CD14-positive monocyte (primary cell): ENCODE measurements around the gene ITIH1. TPM values are rescaled to one million over a fixed set of nuclear protein-coding genes. Genes with fewer than 3 reads are reported as not detected.

Experiments
- DNase-seq, 3 donors: peaks; one replicate each; pipeline ENCODE4 v3.0.0-alpha.2; 2011 to 2022
- H2AFZ ChIP-seq: 2 replicates; pipeline ENCODE4 v1.6.0; 2012; ENCODE audit warnings: mild to moderate bottlenecking, low read depth, low read length, inconsistent platforms; ENCODE audit not compliant: insufficient read depth, poor library complexity, severe bottlenecking
- H3K27ac ChIP-seq, 2 donors: 1 replicate in 1 of 2; 2 replicates in 1 of 2; pipeline ENCODE4 v1.5.1; 2012 to 2013; ENCODE audit warnings: low read length in 2 of 2, control low read depth in 1 of 2, inconsistent platforms in 1 of 2, low read depth in 1 of 2, mild to moderate bottlenecking in 1 of 2
- H3K27me3 ChIP-seq, 2 donors: one replicate each; pipeline versions ENCODE4 v1.6.0 to v1.6.1; 2011 to 2013; ENCODE audit warnings: low read length in 2 of 2; ENCODE audit not compliant: control insufficient read depth in 2 of 2, insufficient read depth in 2 of 2
- H3K36me3 ChIP-seq, 2 donors: replicated peaks in 1 of 2; 1 replicate in 1 of 2; 2 replicates in 1 of 2; pipeline versions ENCODE4 v1.5.1 to v1.6.1; 2012 to 2013; ENCODE audit warnings: low read length in 2 of 2, control low read depth in 1 of 2, inconsistent platforms in 1 of 2, mild to moderate bottlenecking in 1 of 2; ENCODE audit not compliant: insufficient read depth in 2 of 2, control insufficient read depth in 1 of 2
- H3K4me1 ChIP-seq, 2 donors: 1 replicate in 1 of 2; 2 replicates in 1 of 2; pipeline versions ENCODE4 v1.5.1 to v1.6.1; 2012 to 2013; ENCODE audit warnings: low read length in 2 of 2, control low read depth in 1 of 2, inconsistent platforms in 1 of 2, mild to moderate bottlenecking in 1 of 2, moderate library complexity in 1 of 2; ENCODE audit not compliant: insufficient read depth in 2 of 2, control insufficient read depth in 1 of 2
- H3K4me2 ChIP-seq: replicated peaks from 2 replicates; pipeline ENCODE3; 2012; ENCODE audit warnings: low read length, moderate library complexity, mild to moderate bottlenecking; ENCODE audit not compliant: poor library complexity, severe bottlenecking; ENCODE audit errors: extremely low read depth
- H3K4me3 ChIP-seq, 3 experiments: fragments of 200-600 bp in 1 of 3; sonication (generic) in 1 of 3; replicated peaks in 1 of 3; 1 replicate in 2 of 3; 2 replicates in 1 of 3; pipeline ENCODE4 v1.5.1; 2011 to 2013; ENCODE audit warnings: low read length in 3 of 3, mild to moderate bottlenecking in 3 of 3, control low read depth in 2 of 3, low read depth in 2 of 3, inconsistent platforms in 1 of 3, moderate library complexity in 1 of 3
- H3K79me2 ChIP-seq: 2 replicates; pipeline ENCODE4 v1.6.0; 2012; ENCODE audit warnings: mild to moderate bottlenecking, control low read depth, inconsistent platforms, low read length, moderate library complexity; ENCODE audit not compliant: insufficient read depth
- H3K9ac ChIP-seq: 2 replicates; pipeline ENCODE4 v1.6.0; 2017; ENCODE audit warnings: low read length, mild to moderate bottlenecking; ENCODE audit not compliant: insufficient read depth, poor library complexity, severe bottlenecking
- H3K9me3 ChIP-seq, 2 donors: replicated peaks in 1 of 2; 1 replicate in 1 of 2; 2 replicates in 1 of 2; pipeline versions ENCODE4 v1.5.1 to v1.6.1; 2012 to 2013; ENCODE audit warnings: low read length in 2 of 2, control low read depth in 1 of 2; ENCODE audit not compliant: control insufficient read depth in 1 of 2, insufficient read depth in 1 of 2
- H4K20me1 ChIP-seq: 2 replicates; pipeline ENCODE4 v1.6.0; 2012; ENCODE audit warnings: mild to moderate bottlenecking, low read length, control low read depth, moderate library complexity; ENCODE audit not compliant: insufficient read depth
- H3K27ac Mint-ChIP-seq, 7 donors: one replicate each; pipeline ENCODE4 v1.8.0; 2020; ENCODE audit warnings: mild to moderate bottlenecking in 7 of 7, mixed read lengths in 7 of 7, moderate library complexity in 6 of 7, inconsistent platforms in 2 of 7
- H3K27me3 Mint-ChIP-seq, 3 donors: one replicate each; pipeline ENCODE4 v1.8.0; 2021 to 2022; ENCODE audit warnings: low read depth in 3 of 3, mild to moderate bottlenecking in 3 of 3, mixed read lengths in 3 of 3, moderate library complexity in 3 of 3, inconsistent platforms in 1 of 3
- H3K36me3 Mint-ChIP-seq, 2 donors: one replicate each; pipeline ENCODE4 v1.8.0; 2020; ENCODE audit warnings: mixed read lengths in 2 of 2, inconsistent platforms in 1 of 2, mild to moderate bottlenecking in 1 of 2
- H3K4me1 Mint-ChIP-seq: one replicate; pipeline ENCODE4 v1.8.0; 2020; ENCODE audit warnings: mild to moderate bottlenecking, mixed read lengths
- H3K4me3 Mint-ChIP-seq, 2 donors: one replicate each; pipeline ENCODE4 v1.8.0; 2020; ENCODE audit warnings: mild to moderate bottlenecking in 2 of 2, mixed read lengths in 2 of 2, moderate library complexity in 1 of 2
- H3K9me3 Mint-ChIP-seq, 7 donors: one replicate each; pipeline ENCODE4 v1.8.0; 2020 to 2022; ENCODE audit warnings: mixed read lengths in 7 of 7, mild to moderate bottlenecking in 6 of 7, moderate library complexity in 6 of 7, inconsistent platforms in 2 of 7
- CTCF ChIP-seq: fragments of 200-600 bp; IDR thresholded peaks from one replicate; pipeline ENCODE4 v1.8.0; 2022; ENCODE audit warnings: antibody characterized with exemption, mild to moderate bottlenecking
- WGBS: methylation state at CpG from one replicate; pipeline ENCODE4 v1.1.5; 2013; ENCODE audit warnings: missing lambda C conversion rate; ENCODE audit not compliant: insufficient coverage; 5-methylcytosine and 5-hydroxymethylcytosine counted together
- intact Hi-C, 2 donors: fragments of 100-400 bp; cut with micrococcal nuclease; formaldehyde crosslinking; loops; one replicate each; pipeline versions ENCODE4 v1.15.0 to v1.15.1; 2023
- polyA plus RNA-seq, 3 donors: library from polyadenylated mRNA; depleted of rRNA in 1 of 3; unstranded in 2 of 3; stranded (reverse) in 1 of 3; fragments of 300-500 nt in 2 of 3; fragments of >200 nt in 1 of 3; fragmentation: Illumina TruSeq in 2 of 3; gene quantifications; 1 replicate in 2 of 3; 2 replicates in 1 of 3; pipeline ENCODE4 v1.2.3, GENCODE V29; 2012 to 2021

The ITIH1 gene
- polyA plus RNA-seq, 3 donors = 0.75 to 4.4 (median 1.3) TPM

- no peak for DNase-seq
- H3K27me3 ChIP-seq = no peaks in the 10 kb centered on the region
- H3K9me3 ChIP-seq = no peaks in the 10 kb centered on the region
- H3K9me3 Mint-ChIP-seq = peaks cover 0 to 3% (median 0%) of the 10 kb centered on the region in 7 donors
- no peaks in the 10 kb centered on the region for H3K36me3 ChIP-seq
- peaks cover 2 to 5% of the 10 kb centered on the region in 2 donors for H3K36me3 Mint-ChIP-seq
- H3K27me3 Mint-ChIP-seq = peaks cover 4 to 11% (median 6%) of the 10 kb centered on the region in 3 donors
- H3K4me3 Mint-ChIP-seq = no peak overlapping the region
- no peaks in the 10 kb centered on the region for H3K79me2 ChIP-seq
- H4K20me1 ChIP-seq = no peaks in the 10 kb centered on the region
- TF ChIP-seq CTCF = no peak
- 93% methylated on average over 6 of the region's 12 CpGs for WGBS
- H3K4me2 ChIP-seq = no peak overlapping the region
- H3K27ac Mint-ChIP-seq = peak overlapping the region in 1 of 7 donors; percentile 59
- intact Hi-C loops = loop anchor here in 1 of 2 donors (5.0 kb wide), 1 partner anchor 35 kb away; no protein-coding TSS in a partner anchor
- peaks cover 31 to 44% of the 10 kb centered on the region in 2 donors for H3K4me1 ChIP-seq
- H3K4me3 ChIP-seq = no peak overlapping the region
- no peak overlapping the region for H2AFZ ChIP-seq
- peaks cover 46% of the 10 kb centered on the region for H3K4me1 Mint-ChIP-seq
- H3K9ac ChIP-seq = no peak overlapping the region
- H3K27ac ChIP-seq = no peak overlapping the region
Measured at GRCh38 chr3:52782412-52783210, 5.2 kb downstream of the ITIH1 start.

GRCh38 chr3:52783211-52783555, 5.8 kb downstream of the ITIH1 start:
- no peak for DNase-seq
- peaks cover 4 to 13% (median 7%) of the 10 kb centered on the region in 3 donors for H3K27me3 Mint-ChIP-seq
- no peak overlapping the region for H3K27ac Mint-ChIP-seq
- no peak for TF ChIP-seq CTCF
- Histone ChIP-seq H3K27ac (no peak overlapping the region), H3K4me2 (no peak overlapping the region), H3K79me2 (no peaks in the 10 kb centered on the region), H3K4me1 (peaks cover 28 to 39% of the 10 kb centered on the region in 2 donors), H3K9me3 (no peaks in the 10 kb centered on the region), H3K36me3 (no peaks in the 10 kb centered on the region), H3K27me3 (no peaks in the 10 kb centered on the region), H2AFZ (no peak overlapping the region), H3K9ac (no peak overlapping the region), H3K4me3 (no peak overlapping the region), H4K20me1 (no peaks in the 10 kb centered on the region)
- no CpG with 5 or more reads among the region's 3 CpGs for WGBS
- peaks cover under 1 to 3% of the 10 kb centered on the region in 2 donors for H3K36me3 Mint-ChIP-seq
- intact Hi-C loops = loop anchor here in 1 of 2 donors (5.0 kb wide), 1 partner anchor 36 kb away; no protein-coding TSS in a partner anchor
- peaks cover 0 to 2% (median 0%) of the 10 kb centered on the region in 7 donors for H3K9me3 Mint-ChIP-seq
- H3K4me1 Mint-ChIP-seq = peaks cover 42% of the 10 kb centered on the region
- H3K4me3 Mint-ChIP-seq = no peak overlapping the region
